ENCODE measurements around the gene ADAMTS18. TPM values are rescaled to one million over a fixed set of nuclear protein-coding genes. Genes with fewer than 3 reads are reported as not detected.

ADAMTS18 gene
- total RNA-seq, 2 experiments from 2014 or later, result not detected

DNA sequence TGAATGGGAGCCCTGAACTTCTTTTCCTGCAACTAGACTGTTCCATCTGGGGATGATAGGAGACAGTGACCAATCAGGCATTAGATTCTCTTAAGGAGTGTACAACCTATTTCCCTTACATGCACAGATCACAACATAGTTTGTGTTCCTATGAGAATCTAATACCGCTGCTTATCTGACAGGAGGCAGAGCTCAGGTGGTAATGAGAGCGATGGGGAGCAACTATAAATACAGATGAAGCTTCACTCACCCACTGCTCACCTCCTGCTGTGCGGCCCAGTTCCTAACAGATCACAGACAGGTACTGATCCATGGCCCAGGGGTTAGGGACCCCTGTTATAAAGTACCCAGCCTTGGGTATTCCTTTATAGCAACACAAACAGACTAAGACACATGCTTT is 17.4 kb upstream of the ADAMTS18 start:
- no peaks in the 10 kb centered on the region for H3K4me1 Mint-ChIP-seq (ENCODE audit: low read depth)
- CTCF ChIA-PET, result no interaction called here
- H3K27ac Mint-ChIP-seq, result no peak overlapping the region
- peaks cover 2% of the 10 kb centered on the region for H3K27me3 Mint-ChIP-seq
- intact Hi-C loops (cut with micrococcal nuclease), result no loop called here
- no peaks in the 10 kb centered on the region for H3K36me3 Mint-ChIP-seq
- H3K4me3 Mint-ChIP-seq, result no peak overlapping the region
- DNase-seq, result no peak
- no peaks in the 10 kb centered on the region for H3K9me3 Mint-ChIP-seq
- POLR2A ChIA-PET, result no interaction called here

DNA sequence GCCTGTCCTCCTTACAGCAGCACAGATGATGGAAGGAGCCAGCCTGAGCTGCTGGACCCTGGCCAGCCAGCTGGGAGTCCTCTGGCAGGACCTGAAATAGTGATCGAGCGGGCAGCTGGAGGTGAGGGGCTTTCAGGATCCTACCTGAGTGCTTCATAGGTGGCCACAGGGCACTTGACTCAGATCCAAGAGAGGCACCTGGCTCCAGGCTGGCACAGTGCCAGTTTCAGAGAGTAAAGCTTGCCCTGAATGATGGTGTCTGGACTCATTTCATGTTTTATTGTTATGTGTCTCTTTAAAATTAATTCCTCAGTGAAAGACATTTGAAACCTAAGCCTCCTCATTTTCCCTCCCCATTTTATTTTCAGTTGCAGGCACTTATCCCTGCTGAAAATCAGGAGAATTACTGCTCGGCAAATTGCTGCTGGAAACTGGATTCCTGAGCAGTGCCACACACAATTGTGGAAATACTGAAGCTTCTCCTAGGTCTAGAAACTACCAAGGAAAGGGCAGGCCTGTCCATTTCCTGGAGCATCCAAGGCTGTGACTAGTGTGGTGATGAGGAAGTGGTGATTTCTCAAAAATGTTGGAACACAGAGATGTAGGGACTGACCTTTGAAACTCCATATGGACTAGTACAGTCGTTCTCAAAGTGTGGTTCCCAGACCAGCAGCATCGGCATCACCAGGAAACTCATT is 16.1 kb upstream of the ADAMTS18 start:
- intact Hi-C loops (cut with micrococcal nuclease), result no loop called here
- DNase-seq, result no peak
- POLR2A ChIA-PET, result no interaction called here
- no peaks in the 10 kb centered on the region for H3K9me3 Mint-ChIP-seq
- no peak overlapping the region for H3K4me3 Mint-ChIP-seq
- no peaks in the 10 kb centered on the region for H3K27me3 Mint-ChIP-seq
- no peak overlapping the region for H3K27ac Mint-ChIP-seq
- no peaks in the 10 kb centered on the region for H3K36me3 Mint-ChIP-seq
- no peaks in the 10 kb centered on the region for H3K4me1 Mint-ChIP-seq (ENCODE audit: low read depth)
- CTCF ChIA-PET, result no interaction called here

DNA sequence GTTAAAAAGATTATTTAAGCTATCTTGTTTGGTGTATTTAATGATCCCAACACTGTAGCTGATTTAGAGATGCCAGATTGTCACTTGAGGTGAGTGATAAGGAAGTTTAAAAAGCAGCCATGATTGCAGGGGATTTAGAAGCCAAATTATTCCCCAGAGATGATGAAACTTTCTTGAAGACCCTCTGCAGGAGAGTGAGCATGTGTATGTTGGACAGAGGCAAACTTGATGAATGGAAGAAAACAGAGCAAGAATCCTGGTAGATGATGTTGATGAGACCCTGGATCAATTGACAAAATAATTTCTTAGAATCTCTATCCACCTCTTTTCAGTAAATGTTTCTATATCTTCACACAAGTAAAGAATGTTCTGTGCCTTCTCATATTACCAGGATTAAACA is 14.4 kb upstream of the ADAMTS18 start:
- H3K9me3 Mint-ChIP-seq, result no peaks in the 10 kb centered on the region
- CTCF ChIA-PET, result no interaction called here
- POLR2A ChIA-PET, result no interaction called here
- H3K4me1 Mint-ChIP-seq (ENCODE audit: low read depth), result no peaks in the 10 kb centered on the region
- H3K36me3 Mint-ChIP-seq, result no peaks in the 10 kb centered on the region
- intact Hi-C loops (cut with micrococcal nuclease), result no loop called here
- no peak overlapping the region for H3K4me3 Mint-ChIP-seq
- no peak overlapping the region for H3K27ac Mint-ChIP-seq
- H3K27me3 Mint-ChIP-seq, result no peaks in the 10 kb centered on the region
- DNase-seq, result no peak

DNA sequence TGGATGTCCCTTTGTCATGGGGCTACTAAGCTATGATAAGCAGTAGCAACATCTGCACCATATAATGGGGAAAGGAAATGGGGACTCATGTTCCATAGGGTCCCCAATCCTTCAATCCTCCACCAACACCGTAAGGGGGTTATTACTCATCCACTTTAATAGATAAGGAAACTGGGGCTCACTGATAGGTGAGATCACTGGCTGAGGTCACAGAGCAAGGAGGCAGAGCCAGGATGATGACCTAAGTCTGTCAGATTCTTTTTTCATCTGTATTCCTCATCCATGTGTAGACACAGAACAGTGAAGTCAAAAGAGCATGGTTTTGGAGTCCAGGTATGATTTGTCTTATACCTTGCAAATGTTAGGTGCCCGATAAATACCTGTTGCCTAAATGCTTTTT is 10.5 kb upstream of the ADAMTS18 start:
- no peak for DNase-seq
- intact Hi-C loops (cut with micrococcal nuclease), result no loop called here
- Mint-ChIP-seq H3K4me1 (ENCODE audit: low read depth) (no peaks in the 10 kb centered on the region), H3K36me3 (no peaks in the 10 kb centered on the region), H3K9me3 (no peaks in the 10 kb centered on the region), H3K27me3 (no peaks in the 10 kb centered on the region), H3K27ac (no peak overlapping the region), H3K4me3 (no peak overlapping the region)
- ChIA-PET CTCF (no interaction called here), POLR2A (no interaction called here)

DNA sequence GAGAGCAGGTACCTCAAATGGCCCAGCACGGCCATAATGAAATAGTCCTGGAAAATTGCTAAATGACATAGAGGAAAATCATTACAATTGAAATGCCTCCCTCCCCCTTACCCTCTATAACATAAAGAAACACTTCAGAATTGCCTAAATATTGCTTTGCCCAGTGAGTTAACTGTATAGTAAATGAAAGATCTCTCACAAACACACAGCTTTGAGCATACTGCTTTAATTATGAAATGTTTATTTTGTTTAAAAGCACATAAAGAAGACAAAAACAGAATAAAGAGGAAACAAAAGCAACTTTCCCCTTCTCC is 9.3 kb upstream of the ADAMTS18 start:
- H3K27me3 Mint-ChIP-seq, result no peaks in the 10 kb centered on the region
- H3K4me3 Mint-ChIP-seq, result no peak overlapping the region
- H3K9me3 Mint-ChIP-seq, result no peaks in the 10 kb centered on the region
- no peaks in the 10 kb centered on the region for H3K4me1 Mint-ChIP-seq (ENCODE audit: low read depth)
- ChIA-PET POLR2A (no interaction called here), CTCF (no interaction called here)
- no peak for DNase-seq
- H3K27ac Mint-ChIP-seq, result no peak overlapping the region
- intact Hi-C loops (cut with micrococcal nuclease), result no loop called here
- H3K36me3 Mint-ChIP-seq, result no peaks in the 10 kb centered on the region

DNA sequence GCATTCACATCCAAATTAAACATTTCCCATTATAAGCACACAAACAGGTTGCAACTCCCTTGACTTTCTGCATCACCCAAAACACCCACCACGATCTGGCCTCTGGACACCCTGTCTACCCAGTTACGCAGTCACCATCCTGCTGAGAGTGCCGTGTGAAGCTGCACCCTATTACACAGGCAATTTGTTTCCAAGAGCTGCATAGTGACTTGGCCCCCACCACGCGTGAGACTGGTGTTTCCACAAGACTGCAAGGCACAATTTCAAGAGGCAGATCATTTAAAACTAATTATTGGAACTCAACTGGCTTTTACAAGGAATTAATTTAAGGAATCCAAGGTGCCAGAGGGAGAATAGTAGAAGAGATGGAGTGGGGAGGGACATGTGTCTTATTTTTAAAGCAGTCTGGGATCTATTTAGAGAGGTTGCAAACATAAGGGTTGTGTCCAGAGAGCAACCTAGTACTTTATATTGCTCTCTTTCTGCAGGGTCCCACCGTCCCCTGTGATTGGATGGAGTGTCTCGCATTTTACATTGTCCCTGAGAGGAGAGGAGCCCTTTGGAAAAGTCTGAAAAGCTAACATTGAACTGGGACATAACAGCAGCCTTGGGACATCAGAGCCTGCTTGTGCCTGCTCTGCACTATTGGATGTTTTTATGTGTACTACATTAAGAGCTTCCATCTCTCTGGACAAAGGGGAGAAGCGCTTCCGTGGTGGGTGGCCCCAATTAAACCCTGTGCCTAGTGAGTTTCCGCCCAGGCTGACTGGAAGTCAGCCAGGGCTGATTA is 8.7 kb upstream of the ADAMTS18 start:
- ChIA-PET POLR2A (no interaction called here), CTCF (no interaction called here)
- no peak overlapping the region for H3K27ac Mint-ChIP-seq
- no peaks in the 10 kb centered on the region for H3K27me3 Mint-ChIP-seq
- DNase-seq, result no peak
- intact Hi-C loops (cut with micrococcal nuclease), result no loop called here
- H3K4me1 Mint-ChIP-seq (ENCODE audit: low read depth), result no peaks in the 10 kb centered on the region
- H3K4me3 Mint-ChIP-seq, result no peak overlapping the region
- H3K36me3 Mint-ChIP-seq, result no peaks in the 10 kb centered on the region
- no peaks in the 10 kb centered on the region for H3K9me3 Mint-ChIP-seq

DNA sequence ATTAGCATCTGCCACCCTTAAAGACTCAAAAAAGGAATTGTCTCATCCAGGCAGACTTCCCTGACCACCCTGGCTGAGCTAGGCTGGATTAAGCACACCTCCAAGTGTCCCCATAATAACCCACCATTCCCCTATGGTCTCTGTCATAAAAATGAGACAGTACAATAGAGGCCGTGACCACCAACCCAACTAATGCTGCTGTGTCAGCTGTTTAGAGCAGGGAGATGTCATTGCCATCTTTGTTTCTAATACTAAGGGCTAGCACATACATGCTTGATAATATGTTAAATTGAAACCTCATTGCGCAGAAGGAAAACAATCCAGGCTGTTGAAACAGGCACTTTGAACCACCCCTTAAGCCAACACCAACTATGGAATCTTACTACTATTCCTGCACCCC is 7.2 kb upstream of the ADAMTS18 start:
- Mint-ChIP-seq H3K27ac (no peak overlapping the region), H3K9me3 (no peaks in the 10 kb centered on the region), H3K36me3 (no peaks in the 10 kb centered on the region), H3K4me1 (ENCODE audit: low read depth) (no peaks in the 10 kb centered on the region), H3K4me3 (no peak overlapping the region), H3K27me3 (peaks cover 4% of the 10 kb centered on the region)
- no peak for DNase-seq
- intact Hi-C loops (cut with micrococcal nuclease), result no loop called here
- ChIA-PET CTCF (no interaction called here), POLR2A (no interaction called here)

DNA sequence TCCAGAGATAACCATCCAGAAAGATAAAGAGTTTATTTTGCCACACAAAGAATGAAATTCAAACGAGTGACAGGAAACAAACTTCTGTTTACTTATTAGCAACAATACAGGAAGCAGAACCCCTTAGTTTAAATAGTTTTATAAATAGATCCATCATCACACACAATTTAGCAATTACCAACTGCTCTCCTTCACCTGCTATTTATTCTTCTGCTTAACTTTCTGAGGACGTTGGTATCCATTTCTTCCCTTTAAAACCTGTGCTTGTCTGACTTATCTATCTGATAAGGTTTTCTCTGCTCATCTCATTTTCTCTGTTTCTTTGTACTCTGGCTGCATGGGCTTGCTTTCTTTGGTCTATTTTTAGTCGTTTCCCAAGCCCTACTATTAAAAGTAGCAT is 4.3 kb upstream of the ADAMTS18 start:
- H3K36me3 Mint-ChIP-seq, result no peaks in the 10 kb centered on the region
- DNase-seq, result no peak
- intact Hi-C loops (cut with micrococcal nuclease), result no loop called here

DNA sequence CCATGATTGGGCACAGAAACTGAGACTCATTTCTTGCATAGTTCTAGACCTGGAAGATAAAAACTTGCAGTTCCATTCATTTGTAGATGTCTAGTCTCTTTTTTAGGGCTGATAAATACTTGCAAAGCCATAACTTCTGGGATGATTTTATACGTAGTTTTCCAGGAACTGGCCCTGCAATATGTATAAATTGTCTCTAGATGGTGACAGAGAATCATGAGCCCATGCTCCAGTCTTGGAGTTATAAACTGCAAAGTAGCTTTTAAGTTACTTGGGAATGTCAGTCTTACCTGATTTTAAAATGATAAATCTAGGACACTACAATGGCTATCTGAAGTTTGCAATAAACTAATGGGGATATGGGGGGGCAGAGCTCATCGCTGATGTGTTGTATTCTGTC is 3.0 kb upstream of the ADAMTS18 start:
- no peak for DNase-seq
- no peaks in the 10 kb centered on the region for H3K36me3 Mint-ChIP-seq
- no peak overlapping the region for H3K27ac Mint-ChIP-seq
- peaks cover 25% of the 10 kb centered on the region for H3K27me3 Mint-ChIP-seq
- no peaks in the 10 kb centered on the region for H3K4me1 Mint-ChIP-seq (ENCODE audit: low read depth)
- intact Hi-C loops (cut with micrococcal nuclease), result no loop called here
- no peaks in the 10 kb centered on the region for H3K9me3 Mint-ChIP-seq
- H3K4me3 Mint-ChIP-seq, result no peak overlapping the region
- ChIA-PET CTCF (no interaction called here), POLR2A (no interaction called here)

More for the DNA sequence above, 4.3 kb upstream of the ADAMTS18 start:
- ChIA-PET CTCF (no interaction called here), POLR2A (no interaction called here)
- no peak overlapping the region for H3K27ac Mint-ChIP-seq
- H3K4me3 Mint-ChIP-seq, result no peak overlapping the region
- H3K4me1 Mint-ChIP-seq (ENCODE audit: low read depth), result no peaks in the 10 kb centered on the region
- no peaks in the 10 kb centered on the region for H3K9me3 Mint-ChIP-seq
- H3K27me3 Mint-ChIP-seq, result peaks cover 15% of the 10 kb centered on the region

DNA sequence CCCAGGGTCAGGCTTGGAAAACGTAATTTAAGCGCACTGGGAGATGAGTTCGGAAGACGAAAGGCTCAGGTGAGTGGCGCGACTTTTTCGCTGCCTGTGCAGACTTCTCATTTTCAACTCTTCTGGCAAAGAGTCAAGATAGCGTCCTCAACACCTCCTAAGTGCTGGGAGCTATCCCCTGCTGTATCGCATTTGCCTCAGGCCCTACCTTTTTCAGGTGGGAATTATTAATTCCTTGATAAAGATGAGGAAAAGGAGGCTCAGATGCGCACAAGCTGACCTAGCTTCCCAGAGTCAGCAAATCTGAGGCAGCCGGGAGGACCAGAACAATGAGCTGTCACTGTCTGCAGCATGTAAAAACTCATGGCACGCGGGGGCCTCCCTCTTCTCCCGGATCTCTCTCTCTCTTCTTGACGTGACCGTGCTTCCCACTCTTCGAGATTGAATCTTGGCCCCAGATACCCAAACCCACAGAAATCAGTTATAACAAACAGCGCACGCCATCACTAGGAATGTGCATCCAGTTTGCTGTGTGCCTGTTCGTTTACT is 512 bp upstream of the ADAMTS18 start:
- no peak for DNase-seq
- ChIA-PET CTCF (no interaction called here), POLR2A (no interaction called here)
- Mint-ChIP-seq H3K27me3 (peaks cover 31% of the 10 kb centered on the region), H3K36me3 (no peaks in the 10 kb centered on the region), H3K4me1 (ENCODE audit: low read depth) (no peaks in the 10 kb centered on the region), H3K4me3 (no peak overlapping the region), H3K27ac (no peak overlapping the region), H3K9me3 (no peaks in the 10 kb centered on the region)
- intact Hi-C loops (cut with micrococcal nuclease), result no loop called here

DNA sequence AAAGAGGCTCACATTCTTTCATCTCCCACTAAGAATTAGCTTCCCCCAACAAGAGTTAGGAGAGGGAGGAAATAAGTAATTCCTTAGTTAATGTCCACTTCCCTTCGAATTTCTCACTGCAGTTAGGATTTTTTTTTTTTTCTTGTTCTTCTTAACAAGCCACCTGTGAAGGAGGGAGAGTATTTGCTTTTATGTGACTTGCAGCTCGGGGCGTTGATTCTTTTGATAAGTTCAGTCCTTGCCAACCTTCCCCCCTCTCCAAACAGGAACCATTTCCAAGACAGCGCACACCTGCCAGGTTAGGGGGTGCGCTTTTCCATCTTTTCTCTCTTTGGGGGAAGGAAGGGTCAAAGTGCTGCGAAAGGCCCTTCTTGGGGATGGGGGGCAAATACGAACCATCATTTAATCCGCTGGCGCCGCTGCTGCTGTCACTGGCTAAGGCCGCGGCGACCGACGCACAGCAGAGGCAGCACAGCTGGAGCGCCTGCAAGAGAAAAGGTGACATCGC is 758 bp downstream of the ADAMTS18 start:
- no peak overlapping the region for H3K4me3 Mint-ChIP-seq
- no peak for DNase-seq
- H3K9me3 Mint-ChIP-seq, result no peaks in the 10 kb centered on the region
- intact Hi-C loops (cut with micrococcal nuclease), result no loop called here
- no peaks in the 10 kb centered on the region for H3K36me3 Mint-ChIP-seq
- POLR2A ChIA-PET, result no interaction called here
- H3K4me1 Mint-ChIP-seq (ENCODE audit: low read depth), result no peaks in the 10 kb centered on the region
- CTCF ChIA-PET, result no interaction called here
- no peak overlapping the region for H3K27ac Mint-ChIP-seq
- peaks cover 31% of the 10 kb centered on the region for H3K27me3 Mint-ChIP-seq

DNA sequence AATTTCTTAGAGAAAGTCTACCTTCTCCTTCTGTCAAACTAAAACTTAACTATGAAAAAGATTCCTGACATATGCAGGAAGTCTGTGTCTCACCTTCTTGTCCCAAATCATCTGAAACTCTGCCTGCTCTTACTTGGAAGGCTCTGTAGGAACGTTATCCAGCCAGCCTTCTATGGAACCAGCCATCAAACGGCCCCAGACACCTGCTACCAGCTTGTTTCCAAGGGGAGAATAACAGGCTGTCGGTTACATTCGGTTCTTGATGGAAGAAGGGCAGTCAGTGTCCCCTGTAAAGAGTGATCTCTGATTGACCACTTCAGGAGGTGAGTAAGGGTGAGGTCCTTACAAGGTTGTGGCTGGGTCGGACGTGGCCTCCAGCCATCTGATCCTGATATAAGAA is 1.7 kb downstream of the ADAMTS18 start:
- Mint-ChIP-seq H3K27ac (no peak overlapping the region), H3K4me1 (ENCODE audit: low read depth) (no peaks in the 10 kb centered on the region), H3K9me3 (no peaks in the 10 kb centered on the region), H3K27me3 (peaks cover 31% of the 10 kb centered on the region), H3K4me3 (no peak overlapping the region), H3K36me3 (no peaks in the 10 kb centered on the region)
- intact Hi-C loops (cut with micrococcal nuclease), result no loop called here
- CTCF ChIA-PET, result no interaction called here
- POLR2A ChIA-PET, result no interaction called here
- DNase-seq, result no peak

DNA sequence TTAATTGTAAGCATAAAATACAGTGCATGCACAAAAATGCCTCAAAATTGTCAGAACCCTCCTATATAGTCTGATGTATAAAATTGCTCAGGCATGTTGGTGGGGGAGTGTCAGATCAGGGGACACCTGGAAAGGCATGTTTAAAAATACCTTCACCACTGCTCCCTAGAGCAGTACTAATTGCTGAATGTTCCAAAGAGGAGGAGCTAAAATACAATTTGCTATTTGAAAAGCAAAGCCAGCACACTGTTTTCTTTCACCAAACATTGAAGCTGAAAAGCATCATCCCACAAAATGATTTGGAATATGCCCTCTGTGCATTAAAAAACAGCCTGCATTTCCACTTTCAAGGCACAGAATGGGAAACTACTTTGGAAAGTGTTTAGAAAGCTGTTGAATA is 2.6 kb downstream of the ADAMTS18 start:
- intact Hi-C loops (cut with micrococcal nuclease), result no loop called here
- Mint-ChIP-seq H3K4me3 (no peak overlapping the region), H3K27ac (no peak overlapping the region), H3K4me1 (ENCODE audit: low read depth) (no peaks in the 10 kb centered on the region), H3K9me3 (no peaks in the 10 kb centered on the region), H3K36me3 (no peaks in the 10 kb centered on the region), H3K27me3 (peaks cover 28% of the 10 kb centered on the region)
- CTCF ChIA-PET, result no interaction called here
- POLR2A ChIA-PET, result no interaction called here
- DNase-seq, result no peak
